Subcutaneous abdominal adipose tissue (tissue), 5 donors: Measurements from ENCODE around the gene DDX25.
A peak's percentile ranks its signal among the peaks of the same experiment; 100 is the strongest.

Experiments used
- H3K27ac ChIP-seq: one replicate; pipeline ENCODE4 v1.7.0; 2013; ENCODE audit warnings: low read depth, mild to moderate bottlenecking, inconsistent platforms, low read length, moderate library complexity
- H3K27me3 ChIP-seq, 5 donors: one replicate each; pipeline ENCODE4 v1.7.0; 2013; ENCODE audit warnings: low read length in 5 of 5, inconsistent platforms in 1 of 5; ENCODE audit not compliant: control insufficient read depth in 5 of 5, insufficient read depth in 4 of 5
- H3K36me3 ChIP-seq, 5 donors: one replicate each; pipeline ENCODE4 v1.7.0; 2013; ENCODE audit warnings: low read length in 5 of 5; ENCODE audit not compliant: control insufficient read depth in 5 of 5, insufficient read depth in 5 of 5
- H3K4me1 ChIP-seq, 5 donors: one replicate each; pipeline ENCODE4 v1.7.0; 2013; ENCODE audit warnings: low read length in 5 of 5, mild to moderate bottlenecking in 3 of 5, moderate library complexity in 1 of 5; ENCODE audit not compliant: control insufficient read depth in 5 of 5, insufficient read depth in 5 of 5
- H3K4me3 ChIP-seq, 5 donors: one replicate each; pipeline ENCODE4 v1.7.0; 2013; ENCODE audit warnings: low read length in 5 of 5, low read depth in 1 of 5
- H3K9ac ChIP-seq, 5 donors: one replicate each; pipeline ENCODE4 v1.7.0; 2013; ENCODE audit warnings: low read length in 5 of 5, mild to moderate bottlenecking in 4 of 5, moderate library complexity in 3 of 5
- H3K9me3 ChIP-seq, 5 donors: one replicate each; pipeline ENCODE4 v1.7.0; 2013; ENCODE audit warnings: low read length in 5 of 5; ENCODE audit not compliant: control insufficient read depth in 5 of 5
- donor health status: healthy.
- donor health status: healthy.
- donor health status: healthy.
- donor health status: healthy.
- donor health status: healthy.

The DDX25 gene

GRCh38 chr11:125933030-125933813 is 28.9 kb downstream of the DDX25 start:
- no peak overlapping the region for H3K4me3 ChIP-seq
- no peaks in the 10 kb centered on the region for H3K9me3 ChIP-seq
- H3K27me3 ChIP-seq: no peaks in the 10 kb centered on the region
- no peaks in the 10 kb centered on the region for H3K36me3 ChIP-seq
- H3K9ac ChIP-seq: no peak overlapping the region
- H3K4me1 ChIP-seq: no peaks in the 10 kb centered on the region
- no peak overlapping the region for H3K27ac ChIP-seq

DNA sequence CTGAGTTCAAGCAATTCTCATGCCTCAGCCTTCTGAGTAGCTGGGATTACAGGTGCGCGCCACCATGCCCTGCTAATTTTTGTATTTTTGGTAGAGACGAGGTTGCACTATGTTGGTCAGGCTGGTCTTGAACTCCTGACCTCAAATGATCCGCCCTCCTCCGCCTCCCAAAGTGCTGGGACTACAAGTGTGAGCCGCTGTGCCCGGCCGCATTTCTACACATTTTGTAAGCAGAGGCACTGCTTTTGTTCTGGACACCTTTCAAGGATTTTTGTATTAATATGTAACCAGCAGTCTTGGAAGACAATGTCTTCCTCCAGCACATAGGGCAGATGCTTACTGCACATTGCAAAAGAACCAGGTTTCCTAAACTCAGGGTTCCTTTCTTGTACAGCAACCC is 30.2 kb downstream of the DDX25 start:
- Histone ChIP-seq H3K36me3 (no peaks in the 10 kb centered on the region), H3K4me1 (no peaks in the 10 kb centered on the region), H3K4me3 (no peak overlapping the region), H3K9me3 (no peaks in the 10 kb centered on the region), H3K27ac (no peak overlapping the region), H3K27me3 (no peaks in the 10 kb centered on the region), H3K9ac (no peak overlapping the region)

DNA sequence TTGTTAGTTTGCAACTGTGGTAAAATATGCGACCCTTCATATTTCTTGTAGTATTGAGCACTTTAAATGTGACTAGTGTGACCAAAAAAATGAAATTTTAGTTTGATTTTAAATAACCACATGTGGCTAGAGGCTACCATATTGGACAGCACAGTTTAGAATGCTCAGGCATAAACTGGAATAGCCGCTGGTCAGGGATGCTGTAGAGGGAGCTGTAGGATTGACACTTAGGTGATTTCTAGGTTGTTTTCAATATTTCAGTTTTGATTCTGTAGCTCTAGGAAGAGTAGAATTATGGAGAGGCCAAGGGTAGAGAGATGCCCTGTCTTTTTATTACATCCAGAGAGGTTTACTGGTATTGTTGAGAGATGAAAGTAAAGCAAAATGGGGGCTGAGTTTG is 30.7 kb downstream of the DDX25 start:
- H3K4me1 ChIP-seq: no peaks in the 10 kb centered on the region
- H3K9me3 ChIP-seq: no peaks in the 10 kb centered on the region
- no peaks in the 10 kb centered on the region for H3K27me3 ChIP-seq
- H3K4me3 ChIP-seq: no peak overlapping the region
- H3K27ac ChIP-seq: no peak overlapping the region
- no peak overlapping the region for H3K9ac ChIP-seq
- no peaks in the 10 kb centered on the region for H3K36me3 ChIP-seq

- Histone ChIP-seq H3K4me3 (no peak overlapping the region), H3K27me3 (no peaks in the 10 kb centered on the region), H3K9ac (no peak overlapping the region), H3K36me3 (no peaks in the 10 kb centered on the region), H3K27ac (no peak overlapping the region), H3K9me3 (no peaks in the 10 kb centered on the region), H3K4me1 (no peaks in the 10 kb centered on the region)
These were observed 31.4 kb downstream of the DDX25 start for GRCh38 chr11:125935618-125936199.

GRCh38 chr11:125938418-125938817 is 34.1 kb downstream of the DDX25 start:
- Histone ChIP-seq H3K27ac (no peak overlapping the region), H3K4me3 (no peak overlapping the region), H3K36me3 (no peaks in the 10 kb centered on the region), H3K9me3 (no peaks in the 10 kb centered on the region), H3K27me3 (no peaks in the 10 kb centered on the region), H3K9ac (no peak overlapping the region), H3K4me1 (peaks cover 0 to 13% (median 5%) of the 10 kb centered on the region in 5 donors)

DNA sequence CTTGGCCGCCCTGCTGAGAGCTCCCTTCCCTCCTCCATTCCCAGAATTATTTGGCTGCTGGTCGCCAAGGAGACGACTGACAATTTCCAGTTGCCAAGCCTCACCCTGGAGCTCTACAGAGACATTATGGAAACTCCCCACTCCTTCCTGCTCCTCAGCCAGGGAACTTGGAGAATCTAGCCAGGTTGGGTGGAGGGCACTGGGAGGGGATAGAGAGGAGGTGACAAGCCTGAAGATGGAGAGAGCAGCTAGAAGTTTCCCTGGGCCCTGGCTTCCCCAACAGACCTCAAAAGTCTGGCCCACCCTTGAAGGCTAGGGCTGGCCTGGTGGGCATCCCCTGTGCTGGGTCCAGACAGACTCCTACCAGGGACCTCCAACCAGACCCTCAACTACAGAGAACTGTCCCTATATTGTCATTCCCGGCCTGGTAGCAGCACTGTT is 34.8 kb downstream of the DDX25 start:
- H3K36me3 ChIP-seq: no peaks in the 10 kb centered on the region
- no peaks in the 10 kb centered on the region for H3K27me3 ChIP-seq
- H3K9ac ChIP-seq: no peak overlapping the region
- no peaks in the 10 kb centered on the region for H3K9me3 ChIP-seq
- H3K27ac ChIP-seq: no peak overlapping the region
- H3K4me3 ChIP-seq: no peak overlapping the region
- H3K4me1 ChIP-seq: peaks cover 0 to 13% (median 5%) of the 10 kb centered on the region in 5 donors

DNA sequence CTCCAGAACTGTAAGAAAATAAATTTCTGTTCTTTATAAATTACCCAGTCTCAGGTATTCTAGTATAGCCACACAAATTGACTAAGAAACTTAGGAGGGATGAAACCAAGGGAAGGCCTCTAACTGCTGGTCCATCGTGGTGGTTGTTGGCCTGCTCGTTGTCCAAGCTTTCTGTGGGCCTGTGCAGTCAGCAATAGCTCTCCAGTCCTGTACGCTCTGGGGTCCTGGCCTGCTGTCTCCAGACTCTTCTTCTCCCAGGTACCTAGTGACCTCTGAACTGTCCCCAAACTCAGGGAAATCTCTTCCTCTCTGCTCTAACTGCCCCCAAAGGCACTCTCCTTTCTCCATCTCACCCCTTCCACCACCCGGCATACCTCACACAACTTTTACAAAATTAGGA is 35.8 kb downstream of the DDX25 start:
- Histone ChIP-seq H3K27me3 (no peaks in the 10 kb centered on the region), H3K36me3 (no peaks in the 10 kb centered on the region)

GRCh38 chr11:125941267-125941618 is 36.9 kb downstream of the DDX25 start:
- Histone ChIP-seq H3K9me3 (no peaks in the 10 kb centered on the region), H3K27ac (no peak overlapping the region), H3K4me1 (peaks cover 0 to 13% (median 5%) of the 10 kb centered on the region in 5 donors), H3K27me3 (no peaks in the 10 kb centered on the region), H3K36me3 (no peaks in the 10 kb centered on the region), H3K9ac (no peak overlapping the region), H3K4me3 (no peak overlapping the region)

More for the DNA sequence above, 35.8 kb downstream of the DDX25 start:
- Histone ChIP-seq H3K4me1 (peaks cover 0 to 13% (median 5%) of the 10 kb centered on the region in 5 donors), H3K9me3 (no peaks in the 10 kb centered on the region), H3K4me3 (no peak overlapping the region), H3K9ac (no peak overlapping the region), H3K27ac (no peak overlapping the region)

DNA sequence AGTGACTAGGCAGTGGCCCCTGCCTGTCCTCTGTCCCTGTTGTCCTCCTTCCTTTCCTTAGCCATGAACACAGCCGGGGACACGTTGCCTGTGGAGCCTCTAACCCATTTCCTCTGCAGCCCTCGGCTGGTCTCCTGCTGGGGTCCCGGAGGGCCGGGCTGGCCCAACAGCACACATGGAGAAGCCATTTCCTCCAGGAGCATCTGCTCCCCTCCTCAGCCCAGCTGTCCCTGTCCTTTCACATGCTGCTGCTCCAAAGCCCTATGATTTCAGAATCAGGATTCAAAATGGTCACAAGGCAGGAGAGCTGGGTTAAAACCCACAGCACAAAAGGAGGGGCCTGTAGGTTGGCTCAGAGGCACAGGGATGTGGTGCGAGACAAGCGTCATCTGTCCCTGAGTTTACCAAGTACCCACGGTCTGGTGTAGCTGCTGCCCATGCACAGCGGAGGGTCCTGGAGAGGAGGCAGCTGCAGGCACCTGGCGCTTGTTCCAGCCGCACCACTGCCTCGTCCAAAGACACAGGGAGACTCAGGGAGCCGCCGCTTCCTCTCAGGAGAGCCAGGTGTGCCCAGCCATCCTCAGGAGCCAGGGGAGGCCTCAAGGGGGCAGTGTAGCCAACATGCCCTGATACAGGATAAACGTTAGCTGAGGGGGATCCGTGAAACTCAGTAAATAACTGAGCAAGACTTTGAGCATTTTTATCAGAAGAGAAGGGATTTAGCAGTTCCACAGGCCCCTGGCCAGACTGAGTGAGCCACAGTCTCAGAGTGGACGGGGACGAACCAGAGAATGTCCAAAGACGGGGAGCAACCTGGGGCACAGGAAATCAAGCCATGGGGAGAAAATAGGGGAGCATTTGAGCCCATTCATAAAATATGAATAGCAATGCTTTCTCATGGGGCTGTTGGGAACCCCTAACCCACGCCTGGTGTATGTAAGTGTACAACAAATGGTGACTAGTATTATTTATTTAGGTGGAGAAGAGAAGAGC is 37.6 kb downstream of the DDX25 start:
- Histone ChIP-seq H3K4me3 (no peak overlapping the region), H3K4me1 (peaks cover 0 to 13% (median 5%) of the 10 kb centered on the region in 5 donors), H3K36me3 (no peaks in the 10 kb centered on the region), H3K9ac (peak overlapping the region in 1 of 5 donors; percentile 5), H3K27me3 (no peaks in the 10 kb centered on the region), H3K27ac (no peak overlapping the region), H3K9me3 (no peaks in the 10 kb centered on the region)
